ENCODE data around the gene BAK1. TPM values are rescaled to one million over a fixed set of nuclear protein-coding genes. Genes with fewer than 3 reads are reported as not detected.
"Not testable (repeated sequence)": the region's sequence is repeated elsewhere in the genome, so short reads cannot be mapped to it uniquely, and the experiment has no call there.

BAK1 gene
- polyA plus RNA-seq, 1 experiment: 13.0 TPM

GRCh38 chr6:33597551-33598322 is 17.7 kb upstream of the BAK1 start:
- H3K9me3 ChIP-seq (ENCODE audit: control insufficient read depth, insufficient read depth, low read length): peaks cover 3% of the 10 kb centered on the region; the same call in 1 of the 2 replicates
- no peaks in the 10 kb centered on the region for H3K27me3 ChIP-seq (ENCODE audit: control insufficient read depth, insufficient read depth, low read length)
- POLR2A ChIA-PET: no interaction called here
- no peak for DNase-seq (ENCODE audit: low read depth, low spot score)
- H3K4me3 ChIP-seq (ENCODE audit: low read depth, low read length): no peak overlapping the region
- no peak overlapping the region for H3K27ac ChIP-seq (ENCODE audit: low read depth, low read length)
- CTCF ChIA-PET: interaction anchor here (0.8 to 1.7 kb wide), 2 partner anchors 13 to 103 kb away, joined by 3 to 4 read pairs; no protein-coding TSS in a partner anchor
- TF ChIP-seq CTCF (IDR thresholded peaks at IDR 0.05; ENCODE audit: low read depth, low read length): no peak

- H3K27ac ChIP-seq (ENCODE audit: low read depth, low read length); POLR2A ChIA-PET; H3K27me3 ChIP-seq (ENCODE audit: control insufficient read depth, insufficient read depth, low read length); H3K9me3 ChIP-seq (ENCODE audit: control insufficient read depth, insufficient read depth, low read length); DNase-seq (ENCODE audit: low read depth, low spot score); H3K4me3 ChIP-seq (ENCODE audit: low read depth, low read length): not testable (repeated sequence)
- CTCF ChIA-PET: interaction anchor here (1.7 kb wide), 1 partner anchor 104 kb away, joined by 4 read pairs; no protein-coding TSS in a partner anchor
Observed at GRCh38 chr6:33596894-33597293, 16.8 kb upstream of the BAK1 start.

GRCh38 chr6:33595001-33595846 is 15.1 kb upstream of the BAK1 start:
- H3K27me3 ChIP-seq (ENCODE audit: control insufficient read depth, insufficient read depth, low read length): no peaks in the 10 kb centered on the region
- no peak for DNase-seq (ENCODE audit: low read depth, low spot score)
- no peak for TF ChIP-seq CTCF (IDR thresholded peaks at IDR 0.05; ENCODE audit: low read depth, low read length)
- CTCF ChIA-PET: interaction anchor here (1.0 to 1.6 kb wide), 4 partner anchors 16 to 116 kb away, joined by 3 to 4 read pairs (median 4); partner anchors contain the start of genes BAK1 and UQCC2
- POLR2A ChIA-PET: no interaction called here
- no peak overlapping the region for H3K27ac ChIP-seq (ENCODE audit: low read depth, low read length)
- H3K9me3 ChIP-seq (ENCODE audit: control insufficient read depth, insufficient read depth, low read length): no peaks in the 10 kb centered on the region; the same call in 1 of the 2 replicates
- no peak overlapping the region for H3K4me3 ChIP-seq (ENCODE audit: low read depth, low read length)

- Histone ChIP-seq H3K4me3 (ENCODE audit: low read depth, low read length) (no peak overlapping the region), H3K27me3 (ENCODE audit: control insufficient read depth, insufficient read depth, low read length) (no peaks in the 10 kb centered on the region), H3K27ac (ENCODE audit: low read depth, low read length) (no peak overlapping the region), H3K9me3 (ENCODE audit: control insufficient read depth, insufficient read depth, low read length) (no peaks in the 10 kb centered on the region; the same call in 1 of the 2 replicates)
- ChIA-PET CTCF (interaction anchor here (1.6 kb wide), 1 partner anchor 14 kb away, joined by 4 read pairs; the partner anchor contains the start of gene BAK1), POLR2A (no interaction called here)
- no peak for DNase-seq (ENCODE audit: low read depth, low spot score)
- no peak for TF ChIP-seq CTCF (IDR thresholded peaks at IDR 0.05; ENCODE audit: low read depth, low read length)
Observed at GRCh38 chr6:33593414-33593727, 13.3 kb upstream of the BAK1 start.

GRCh38 chr6:33592595-33593413 is 12.7 kb upstream of the BAK1 start:
- CTCF ChIA-PET: interaction anchor here (1.3 to 1.9 kb wide), 4 partner anchors 14 to 563 kb away, joined by 4 to 8 read pairs (median 6); partner anchors contain the start of gene UQCC2
- TF ChIP-seq CTCF (IDR thresholded peaks at IDR 0.05; ENCODE audit: low read depth, low read length): no peak
- H3K4me3 ChIP-seq (ENCODE audit: low read depth, low read length): no peak overlapping the region
- POLR2A ChIA-PET: no interaction called here
- no peak for DNase-seq (ENCODE audit: low read depth, low spot score)
- H3K27me3 ChIP-seq (ENCODE audit: control insufficient read depth, insufficient read depth, low read length): no peaks in the 10 kb centered on the region
- no peaks in the 10 kb centered on the region; the same call in 1 of the 2 replicates for H3K9me3 ChIP-seq (ENCODE audit: control insufficient read depth, insufficient read depth, low read length)
- H3K27ac ChIP-seq (ENCODE audit: low read depth, low read length): no peak overlapping the region

Measured in AG04450 (cell line).